ENCODE data around the gene SYNE1.

DNA sequence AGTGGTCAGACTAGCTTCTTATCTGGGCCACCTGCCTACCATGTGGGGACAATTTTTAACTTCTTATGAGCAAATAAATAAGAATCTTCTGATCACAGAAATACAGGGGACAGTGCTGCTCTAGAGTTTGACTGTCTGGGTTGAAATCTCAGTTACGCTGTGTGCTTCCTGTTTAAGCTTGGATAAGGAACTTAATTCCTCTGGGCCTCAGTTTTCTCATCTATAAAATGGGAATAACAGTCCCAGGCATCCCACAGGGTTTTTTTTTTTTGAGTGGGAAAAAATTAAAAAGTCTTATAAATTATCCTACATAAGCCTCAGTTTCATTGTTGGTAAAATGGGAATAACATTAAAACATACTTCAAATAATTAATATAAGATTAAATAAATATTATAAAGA lies 488.8 kb downstream of the SYNE1 start:
- TF ChIP-seq, protein P1, sequence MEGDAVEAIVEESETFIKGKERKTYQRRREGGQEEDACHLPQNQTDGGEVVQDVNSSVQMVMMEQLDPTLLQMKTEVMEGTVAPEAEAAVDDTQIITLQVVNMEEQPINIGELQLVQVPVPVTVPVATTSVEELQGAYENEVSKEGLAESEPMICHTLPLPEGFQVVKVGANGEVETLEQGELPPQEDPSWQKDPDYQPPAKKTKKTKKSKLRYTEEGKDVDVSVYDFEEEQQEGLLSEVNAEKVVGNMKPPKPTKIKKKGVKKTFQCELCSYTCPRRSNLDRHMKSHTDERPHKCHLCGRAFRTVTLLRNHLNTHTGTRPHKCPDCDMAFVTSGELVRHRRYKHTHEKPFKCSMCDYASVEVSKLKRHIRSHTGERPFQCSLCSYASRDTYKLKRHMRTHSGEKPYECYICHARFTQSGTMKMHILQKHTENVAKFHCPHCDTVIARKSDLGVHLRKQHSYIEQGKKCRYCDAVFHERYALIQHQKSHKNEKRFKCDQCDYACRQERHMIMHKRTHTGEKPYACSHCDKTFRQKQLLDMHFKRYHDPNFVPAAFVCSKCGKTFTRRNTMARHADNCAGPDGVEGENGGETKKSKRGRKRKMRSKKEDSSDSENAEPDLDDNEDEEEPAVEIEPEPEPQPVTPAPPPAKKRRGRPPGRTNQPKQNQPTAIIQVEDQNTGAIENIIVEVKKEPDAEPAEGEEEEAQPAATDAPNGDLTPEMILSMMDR (IDR thresholded peaks at IDR 0.05; ENCODE audit: poor library complexity, severe bottlenecking), result no peak
- TF ChIP-seq EZH2 (IDR thresholded peaks at IDR 0.05; ENCODE audit: borderline replicate concordance, insufficient read depth, low read length, poor library complexity, severe bottlenecking), result no peak
